Measurements from ENCODE around the gene IQCH. TPM values are rescaled to one million over a fixed set of nuclear protein-coding genes. Genes with fewer than 3 reads are reported as not detected.
"Not testable (repeated sequence)": the region's sequence is repeated elsewhere in the genome, so short reads cannot be mapped to it uniquely, and the experiment has no call there.

The IQCH gene
- total RNA-seq, 1 donor from 2014 or later, result 4.3 TPM

- no peak for DNase-seq
These were observed 6.5 kb upstream of the IQCH start for GRCh38 chr15:67248011-67248505.

- DNase-seq, result no peak
These were observed 4.8 kb upstream of the IQCH start for GRCh38 chr15:67249830-67250229.

GRCh38 chr15:67251318-67251717 is 3.3 kb upstream of the IQCH start:
- DNase-seq, result no peak

GRCh38 chr15:67253101-67253500 is 1.5 kb upstream of the IQCH start:
- DNase-seq, result no peak

GRCh38 chr15:67253549-67254237 is 893 bp upstream of the IQCH start:
- peak; percentile 44 for DNase-seq

GRCh38 chr15:67256051-67256450 is 1.5 kb downstream of the IQCH start:
- no peak for DNase-seq

- DNase-seq, result not testable (repeated sequence)
These were observed 3.8 kb downstream of the IQCH start for GRCh38 chr15:67258412-67258811.

- no peak for DNase-seq
These were observed 4.8 kb downstream of the IQCH start for GRCh38 chr15:67259379-67259778.

- no peak for DNase-seq
These were observed 5.2 kb downstream of the IQCH start for GRCh38 chr15:67259806-67260205.

- DNase-seq, result no peak
These were observed 12.3 kb downstream of the IQCH start for GRCh38 chr15:67266870-67267269.

- no peak for DNase-seq
These were observed 12.9 kb downstream of the IQCH start for GRCh38 chr15:67267440-67267839.

- DNase-seq, result no peak
These were observed 13.7 kb downstream of the IQCH start for GRCh38 chr15:67267951-67268941.

GRCh38 chr15:67274236-67274635 is 19.6 kb downstream of the IQCH start:
- no peak for DNase-seq

GRCh38 chr15:67276666-67277065 is 22.1 kb downstream of the IQCH start:
- no peak for DNase-seq

- no peak for DNase-seq
These were observed 25.6 kb downstream of the IQCH start for GRCh38 chr15:67280217-67280616.

- DNase-seq, result no peak
These were observed 27.1 kb downstream of the IQCH start for GRCh38 chr15:67281714-67282113.

- DNase-seq, result not testable (repeated sequence)
These were observed 31.0 kb downstream of the IQCH start for GRCh38 chr15:67285625-67286024.

- DNase-seq, result not testable (repeated sequence)
These were observed 31.8 kb downstream of the IQCH start for GRCh38 chr15:67286400-67286799.

- no peak for DNase-seq
These were observed 35.7 kb downstream of the IQCH start for GRCh38 chr15:67290319-67290718.

GRCh38 chr15:67296188-67296587 is 41.6 kb downstream of the IQCH start:
- DNase-seq, result no peak

- no peak for DNase-seq
These were observed 42.1 kb downstream of the IQCH start for GRCh38 chr15:67296684-67297083.

- peak; percentile 22 for DNase-seq
These were observed 45.9 kb downstream of the IQCH start for GRCh38 chr15:67300266-67301025.

Data from tongue (tissue), 2 donors.